H9 (cell line): Measurements from ENCODE around the gene ZNF239. TPM values are rescaled to one million over a fixed set of nuclear protein-coding genes. Genes with fewer than 3 reads are reported as not detected.

ENCODE experiments used
- DNase-seq: peaks from one replicate; pipeline ENCODE4 v3.0.0-alpha.2; 2017
- H2AFZ ChIP-seq: one replicate; pipeline ENCODE4 v1.6.1; 2013; ENCODE audit warnings: mild to moderate bottlenecking, low read length, control low read depth, moderate library complexity
- H2AK5ac ChIP-seq: 2 replicates; pipeline ENCODE4 v1.6.1; 2013; ENCODE audit warnings: low read length, control low read depth, mixed read lengths; ENCODE audit not compliant: insufficient read length
- H2BK120ac ChIP-seq: one replicate; pipeline ENCODE4 v1.6.1; 2013; ENCODE audit warnings: low read depth, mild to moderate bottlenecking, low read length, control low read depth, inconsistent platforms; ENCODE audit not compliant: poor library complexity, severe bottlenecking
- H2BK12ac ChIP-seq: 2 replicates; pipeline ENCODE4 v1.6.1; 2013; ENCODE audit warnings: low read length, control low read depth, mixed read lengths, low read depth; ENCODE audit not compliant: insufficient read length
- H2BK15ac ChIP-seq: 2 replicates; pipeline ENCODE4 v1.6.1; 2013; ENCODE audit warnings: low read depth, low read length, control low read depth
- H2BK20ac ChIP-seq: one replicate; pipeline ENCODE4 v1.6.1; 2013; ENCODE audit warnings: low read depth, mild to moderate bottlenecking, low read length, control low read depth, inconsistent platforms; ENCODE audit not compliant: poor library complexity, severe bottlenecking
- H2BK5ac ChIP-seq: 2 replicates; pipeline ENCODE4 v1.6.1; 2013; ENCODE audit warnings: low read length, control low read depth, mixed read lengths; ENCODE audit not compliant: insufficient read length
- H3K14ac ChIP-seq: 2 replicates; pipeline ENCODE4 v1.6.1; 2013; ENCODE audit warnings: low read length, control low read depth; ENCODE audit not compliant: insufficient read depth
- H3K18ac ChIP-seq: 2 replicates; pipeline ENCODE4 v1.6.1; 2013; ENCODE audit warnings: low read depth, mild to moderate bottlenecking, mixed read lengths, low read length, control low read depth; ENCODE audit not compliant: insufficient read length
- H3K23ac ChIP-seq: 2 replicates; pipeline ENCODE4 v1.6.1; 2013; ENCODE audit warnings: low read length, control low read depth, mixed read lengths, low read depth; ENCODE audit not compliant: insufficient read length
- H3K23me2 ChIP-seq: 2 replicates; pipeline ENCODE4 v1.6.1; 2013; ENCODE audit warnings: low read depth, mild to moderate bottlenecking, mixed read lengths, low read length, control low read depth; ENCODE audit not compliant: insufficient read length, poor library complexity, severe bottlenecking
- H3K27ac ChIP-seq: 2 replicates; pipeline ENCODE4 v1.5.1; 2013; ENCODE audit warnings: low read length, control low read depth, mixed read lengths, low read depth; ENCODE audit not compliant: insufficient read length
- H3K27me3 ChIP-seq: 2 replicates; pipeline ENCODE4 v1.6.1; 2013; ENCODE audit warnings: low read length, control low read depth, inconsistent platforms; ENCODE audit not compliant: insufficient read depth
- H3K4ac ChIP-seq: 2 replicates; pipeline ENCODE4 v1.6.1; 2013; ENCODE audit warnings: low read depth, mild to moderate bottlenecking, control low read depth, inconsistent platforms, low read length, moderate library complexity
- H3K4me1 ChIP-seq: 2 replicates; pipeline ENCODE4 v1.6.1; 2013; ENCODE audit warnings: low read length, control low read depth, inconsistent platforms; ENCODE audit not compliant: insufficient read depth
- H3K4me2 ChIP-seq: 2 replicates; pipeline ENCODE4 v1.6.1; 2013; ENCODE audit warnings: low read length, control low read depth, mixed read lengths; ENCODE audit not compliant: insufficient read length, insufficient read depth
- H3K56ac ChIP-seq: 2 replicates; pipeline ENCODE4 v1.6.1; 2013; ENCODE audit warnings: low read depth, mild to moderate bottlenecking, mixed read lengths, low read length, control low read depth; ENCODE audit not compliant: insufficient read length
- H3K79me1 ChIP-seq: 2 replicates; pipeline ENCODE4 v1.6.1; 2013; ENCODE audit warnings: low read depth, mild to moderate bottlenecking, moderate library complexity, low read length, control low read depth, inconsistent platforms; ENCODE audit not compliant: insufficient read depth, poor library complexity, severe bottlenecking
- H3K79me2 ChIP-seq: 2 replicates; pipeline ENCODE4 v1.6.1; 2013; ENCODE audit warnings: low read length, control low read depth, inconsistent platforms; ENCODE audit not compliant: insufficient read depth
- H3K9ac ChIP-seq: 2 replicates; pipeline ENCODE4 v1.6.1; 2013; ENCODE audit warnings: low read length, control low read depth, mixed read lengths; ENCODE audit not compliant: insufficient read length; ENCODE audit errors: extremely low read depth
- H3K9me3 ChIP-seq: one replicate; pipeline ENCODE4 v1.6.1; 2013; ENCODE audit warnings: low read depth, low read length, inconsistent platforms; ENCODE audit not compliant: control insufficient read depth
- H3T11ph ChIP-seq: one replicate; pipeline ENCODE4 v1.6.1; 2013; ENCODE audit warnings: mild to moderate bottlenecking, low read length, control low read depth, inconsistent platforms
- H4K20me1 ChIP-seq: one replicate; pipeline ENCODE4 v1.6.1; 2013; ENCODE audit not compliant: control insufficient read depth, insufficient read length, insufficient read depth
- H4K5ac ChIP-seq: 2 replicates; pipeline ENCODE4 v1.6.1; 2013; ENCODE audit warnings: low read depth, mild to moderate bottlenecking, mixed read lengths, low read length, control low read depth; ENCODE audit not compliant: insufficient read length
- H4K8ac ChIP-seq: replicated peaks from 2 replicates; pipeline ENCODE4 v1.6.1; 2013; ENCODE audit warnings: low read length, control low read depth, mixed read lengths, low read depth; ENCODE audit not compliant: insufficient read length
- H4K91ac ChIP-seq: 2 replicates; pipeline ENCODE4 v1.6.1; 2013; ENCODE audit warnings: low read depth, mild to moderate bottlenecking, moderate library complexity, mixed read lengths, low read length, control low read depth; ENCODE audit not compliant: insufficient read length
- H3K27ac Mint-ChIP-seq, 3 experiments: 2 replicates in 2 of 3; 3 replicates in 1 of 3; pipeline ENCODE4 v1.8.0; 2020 to 2021; ENCODE audit warnings: mixed read lengths in 3 of 3, mild to moderate bottlenecking in 1 of 3, moderate library complexity in 1 of 3
- H3K27me3 Mint-ChIP-seq: 2 replicates; pipeline ENCODE4 v1.8.0; 2021; ENCODE audit warnings: low read depth, mild to moderate bottlenecking, moderate library complexity, mixed read lengths
- H3K36me3 Mint-ChIP-seq, 3 experiments: 2 replicates in 2 of 3; 3 replicates in 1 of 3; pipeline ENCODE4 v1.8.0; 2020 to 2021; ENCODE audit warnings: low read depth in 3 of 3, mixed read lengths in 3 of 3; ENCODE audit not compliant: insufficient read depth in 1 of 3
- H3K4me1 Mint-ChIP-seq, 2 experiments: 2 replicates each; pipeline ENCODE4 v1.8.0; 2020; ENCODE audit warnings: mixed read lengths in 2 of 2
- H3K4me3 Mint-ChIP-seq, 2 experiments: 2 replicates in 1 of 2; 3 replicates in 1 of 2; pipeline ENCODE4 v1.8.0; 2020 to 2021; ENCODE audit warnings: mild to moderate bottlenecking in 2 of 2, mixed read lengths in 2 of 2, moderate library complexity in 1 of 2
- H3K9me3 Mint-ChIP-seq, 2 experiments: 2 replicates in 1 of 2; 3 replicates in 1 of 2; pipeline ENCODE4 v1.8.0; 2020; ENCODE audit warnings: mild to moderate bottlenecking in 2 of 2, mixed read lengths in 2 of 2, moderate library complexity in 1 of 2
- CTCF ChIP-seq: fragments of 200-600 bp; sonication (generic); conservative IDR thresholded peaks from 3 replicates; pipeline ENCODE4 v1.8.0; 2021; ENCODE audit warnings: antibody characterized with exemption, mild to moderate bottlenecking
- WGBS: extraction: QIAGEN DNeasy Blood & Tissue Kit; methylation state at CpG from one replicate; pipeline ENCODE4 v1.1.7; 2013; ENCODE audit warnings: missing lambda C conversion rate, low lambda C conversion rate, mixed read lengths; ENCODE audit not compliant: insufficient read length; ENCODE audit errors: extremely low coverage; 5-methylcytosine and 5-hydroxymethylcytosine counted together
- total RNA-seq: library from RNA; stranded (reverse); gene quantifications from 2 replicates; pipeline ENCODE4 v1.2.1, GENCODE V29; 2021

The ZNF239 gene
- total RNA-seq, 1 experiment from 2014 or later, result 16.2 TPM

- no peak for DNase-seq
- Histone ChIP-seq H4K20me1 (no peaks in the 10 kb centered on the region), H2AK5ac (no peak overlapping the region), H2BK12ac (no peak overlapping the region), H4K91ac (no peak overlapping the region), H3T11ph (no peak overlapping the region), H3K4me2 (no peak overlapping the region), H3K23me2 (no peaks in the 10 kb centered on the region), H2AFZ (no peak overlapping the region), H4K5ac (no peak overlapping the region), H4K8ac (no peak overlapping the region), H3K14ac (no peak overlapping the region), H3K56ac (no peak overlapping the region), H2BK15ac (no peak overlapping the region), H2BK120ac (no peak overlapping the region), H3K79me2 (no peaks in the 10 kb centered on the region), H3K79me1 (no peaks in the 10 kb centered on the region), H3K4me1 (no peaks in the 10 kb centered on the region), H3K27ac (no peak overlapping the region), H3K23ac (no peak overlapping the region), H2BK20ac (no peak overlapping the region), H3K9me3 (no peaks in the 10 kb centered on the region), H3K18ac (no peak overlapping the region), H2BK5ac (no peak overlapping the region), H3K9ac (no peak overlapping the region), H3K27me3 (no peaks in the 10 kb centered on the region), H3K4ac (no peak overlapping the region)
- TF ChIP-seq CTCF, result no peak
- no CpG with 5 or more reads among the region's 2 CpGs for WGBS
- Mint-ChIP-seq H3K9me3 (peaks cover 48 to 61% of the 10 kb centered on the region in 2 experiments), H3K4me3 (no peak overlapping the region), H3K4me1 (no peaks in the 10 kb centered on the region), H3K27ac (no peak overlapping the region), H3K27me3 (peaks cover 18% of the 10 kb centered on the region), H3K36me3 (peaks cover 0 to 10% (median 2%) of the 10 kb centered on the region in 3 experiments; a peak in 1 of 7 replicates)
Measured at GRCh38 chr10:43598446-43598845, 24.0 kb upstream of the ZNF239 start.
